Activated CD4-positive, alpha-beta T cell treated with anti-CD3 and anti-CD28 coated beads, Interleukin-2, amount 10 ng/mL, durations not matched to agents 24 days and 14 days (primary cell): ENCODE measurements around the gene UNC5B. TPM values are rescaled to one million over a fixed set of nuclear protein-coding genes. Genes with fewer than 3 reads are reported as not detected.

ENCODE experiments used
- DNase-seq: peaks from one replicate; pipeline ENCODE4 v3.0.0; 2022
- H3K27ac Mint-ChIP-seq: one replicate; pipeline ENCODE4 v1.8.0; 2022; ENCODE audit warnings: mild to moderate bottlenecking, mixed read lengths
- H3K27me3 Mint-ChIP-seq: one replicate; pipeline ENCODE4 v1.8.0; 2022; ENCODE audit warnings: mixed read lengths
- H3K36me3 Mint-ChIP-seq: one replicate; pipeline ENCODE4 v1.8.0; 2022; ENCODE audit warnings: low read depth, mild to moderate bottlenecking, mixed read lengths
- H3K4me1 Mint-ChIP-seq: one replicate; pipeline ENCODE4 v1.8.0; 2021; ENCODE audit warnings: mixed read lengths
- H3K4me3 Mint-ChIP-seq: one replicate; pipeline ENCODE4 v1.8.0; 2022; ENCODE audit warnings: mild to moderate bottlenecking, moderate library complexity, mixed read lengths
- H3K9me3 Mint-ChIP-seq: one replicate; pipeline ENCODE4 v1.8.0; 2021; ENCODE audit warnings: mixed read lengths
- intact Hi-C: fragments of 100-400 bp; cut with micrococcal nuclease; formaldehyde crosslinking; loops from one replicate; pipeline ENCODE4 v1.15.1; 2023
- total RNA-seq: library from RNA; stranded (reverse); gene quantifications from 2 replicates; pipeline ENCODE4 v1.2.3, GENCODE V29; 2022

UNC5B gene
- total RNA-seq, 1 donor from 2014 or later = 0.14 TPM

GRCh38 chr10:71303569-71303907 is 91.2 kb downstream of the UNC5B start:
- intact Hi-C loops = no loop called here

GRCh38 chr10:71304914-71305313 is 92.5 kb downstream of the UNC5B start:
- H3K27me3 Mint-ChIP-seq = peaks cover 2% of the 10 kb centered on the region

More at GRCh38 chr10:71303569-71303907, 91.2 kb downstream of the UNC5B start:
- peaks cover 4% of the 10 kb centered on the region for H3K27me3 Mint-ChIP-seq
- H3K36me3 Mint-ChIP-seq = no peaks in the 10 kb centered on the region
- no peaks in the 10 kb centered on the region for H3K9me3 Mint-ChIP-seq
- no peak overlapping the region for H3K27ac Mint-ChIP-seq
- no peak overlapping the region for H3K4me3 Mint-ChIP-seq
- no peak for DNase-seq
- H3K4me1 Mint-ChIP-seq = no peaks in the 10 kb centered on the region

GRCh38 chr10:71306979-71307378 is 94.6 kb downstream of the UNC5B start:
- DNase-seq = no peak
- Mint-ChIP-seq H3K4me1 (no peaks in the 10 kb centered on the region), H3K27me3 (peaks cover 10% of the 10 kb centered on the region), H3K9me3 (no peaks in the 10 kb centered on the region), H3K36me3 (no peaks in the 10 kb centered on the region), H3K4me3 (no peak overlapping the region), H3K27ac (no peak overlapping the region)
- intact Hi-C loops = no loop called here

More at GRCh38 chr10:71304914-71305313, 92.5 kb downstream of the UNC5B start:
- Mint-ChIP-seq H3K27ac (no peak overlapping the region), H3K9me3 (no peaks in the 10 kb centered on the region), H3K36me3 (no peaks in the 10 kb centered on the region), H3K4me3 (no peak overlapping the region), H3K4me1 (no peaks in the 10 kb centered on the region)
- intact Hi-C loops = no loop called here
- DNase-seq = no peak

- Mint-ChIP-seq H3K27ac (no peak overlapping the region), H3K27me3 (peaks cover 10% of the 10 kb centered on the region), H3K4me1 (no peaks in the 10 kb centered on the region), H3K9me3 (no peaks in the 10 kb centered on the region), H3K36me3 (no peaks in the 10 kb centered on the region), H3K4me3 (no peak overlapping the region)
- DNase-seq = no peak
- intact Hi-C loops = no loop called here
Measured at GRCh38 chr10:71307469-71308085, 95.2 kb downstream of the UNC5B start.

GRCh38 chr10:71308244-71308643 is 95.9 kb downstream of the UNC5B start:
- Mint-ChIP-seq H3K36me3 (no peaks in the 10 kb centered on the region), H3K27me3 (peaks cover 12% of the 10 kb centered on the region), H3K9me3 (no peaks in the 10 kb centered on the region), H3K4me3 (no peak overlapping the region), H3K27ac (no peak overlapping the region), H3K4me1 (no peaks in the 10 kb centered on the region)
- intact Hi-C loops = no loop called here
- DNase-seq = no peak

- Mint-ChIP-seq H3K4me3 (no peak overlapping the region), H3K4me1 (no peaks in the 10 kb centered on the region), H3K36me3 (no peaks in the 10 kb centered on the region), H3K27ac (no peak overlapping the region), H3K9me3 (no peaks in the 10 kb centered on the region), H3K27me3 (peaks cover 11% of the 10 kb centered on the region)
- intact Hi-C loops = no loop called here
- DNase-seq = no peak
Measured at GRCh38 chr10:71308985-71309384, 96.6 kb downstream of the UNC5B start.

GRCh38 chr10:71309919-71310318 is 97.5 kb downstream of the UNC5B start:
- DNase-seq = no peak
- H3K27ac Mint-ChIP-seq = no peak overlapping the region
- H3K4me3 Mint-ChIP-seq = no peak overlapping the region
- H3K36me3 Mint-ChIP-seq = no peaks in the 10 kb centered on the region
- peaks cover 11% of the 10 kb centered on the region for H3K27me3 Mint-ChIP-seq
- intact Hi-C loops = loop anchor here (5.0 kb wide), 1 partner anchor 502 kb away; no protein-coding TSS in a partner anchor
- peaks cover 6% of the 10 kb centered on the region for H3K4me1 Mint-ChIP-seq
- H3K9me3 Mint-ChIP-seq = no peaks in the 10 kb centered on the region

- intact Hi-C loops = loop anchor here (5.0 kb wide), 1 partner anchor 500 kb away; no protein-coding TSS in a partner anchor
- H3K36me3 Mint-ChIP-seq = no peaks in the 10 kb centered on the region
- no peaks in the 10 kb centered on the region for H3K9me3 Mint-ChIP-seq
- H3K27me3 Mint-ChIP-seq = peaks cover 11% of the 10 kb centered on the region
- DNase-seq = no peak
- H3K27ac Mint-ChIP-seq = no peak overlapping the region
- H3K4me3 Mint-ChIP-seq = no peak overlapping the region
- peaks cover 20% of the 10 kb centered on the region for H3K4me1 Mint-ChIP-seq
Measured at GRCh38 chr10:71312220-71312619, 99.8 kb downstream of the UNC5B start.

GRCh38 chr10:71312811-71313789 is 100.7 kb downstream of the UNC5B start:
- no peaks in the 10 kb centered on the region for H3K9me3 Mint-ChIP-seq
- no peak overlapping the region for H3K4me3 Mint-ChIP-seq
- H3K36me3 Mint-ChIP-seq = no peaks in the 10 kb centered on the region
- intact Hi-C loops = loop anchor here (5.0 kb wide), 1 partner anchor 499 kb away; no protein-coding TSS in a partner anchor
- H3K27ac Mint-ChIP-seq = no peak overlapping the region
- H3K4me1 Mint-ChIP-seq = peaks cover 23% of the 10 kb centered on the region
- no peak for DNase-seq
- peaks cover 11% of the 10 kb centered on the region for H3K27me3 Mint-ChIP-seq

- Mint-ChIP-seq H3K36me3 (no peaks in the 10 kb centered on the region), H3K4me1 (peaks cover 27% of the 10 kb centered on the region), H3K27me3 (peaks cover 11% of the 10 kb centered on the region), H3K27ac (no peak overlapping the region), H3K9me3 (no peaks in the 10 kb centered on the region), H3K4me3 (peak overlapping the region; percentile 28)
- intact Hi-C loops = loop anchor here (1.0 to 5.0 kb wide), 6 partner anchors 63 to 498 kb away; no protein-coding TSS in a partner anchor
- DNase-seq = peak; percentile 86
Measured at GRCh38 chr10:71314028-71314693, 101.8 kb downstream of the UNC5B start.

GRCh38 chr10:71314694-71315225 is 102.4 kb downstream of the UNC5B start:
- Mint-ChIP-seq H3K36me3 (no peaks in the 10 kb centered on the region), H3K9me3 (no peaks in the 10 kb centered on the region), H3K27ac (no peak overlapping the region), H3K4me1 (peaks cover 29% of the 10 kb centered on the region), H3K27me3 (peaks cover 11% of the 10 kb centered on the region), H3K4me3 (no peak overlapping the region)
- intact Hi-C loops = loop anchor here (1.0 to 5.0 kb wide), 7 partner anchors 63 to 498 kb away; partner anchors contain the start of gene VSIR
- DNase-seq = no peak

GRCh38 chr10:71316056-71316785 is 103.9 kb downstream of the UNC5B start:
- H3K27ac Mint-ChIP-seq = peak overlapping the region; percentile 41
- no peaks in the 10 kb centered on the region for H3K36me3 Mint-ChIP-seq
- no peak for DNase-seq
- intact Hi-C loops = loop anchor here (5.0 kb wide), 1 partner anchor 456 kb away; the partner anchor contains the start of gene VSIR
- H3K4me3 Mint-ChIP-seq = no peak overlapping the region
- H3K27me3 Mint-ChIP-seq = peaks cover 5% of the 10 kb centered on the region
- H3K9me3 Mint-ChIP-seq = no peaks in the 10 kb centered on the region
- H3K4me1 Mint-ChIP-seq = peaks cover 33% of the 10 kb centered on the region

- H3K4me3 Mint-ChIP-seq = peak overlapping the region; percentile 5
- H3K27me3 Mint-ChIP-seq = peaks cover 3% of the 10 kb centered on the region
- H3K36me3 Mint-ChIP-seq = no peaks in the 10 kb centered on the region
- H3K27ac Mint-ChIP-seq = peak overlapping the region; percentile 41
- H3K4me1 Mint-ChIP-seq = peaks cover 33% of the 10 kb centered on the region
- intact Hi-C loops = loop anchor here (5.0 kb wide), 1 partner anchor 456 kb away; the partner anchor contains the start of gene VSIR
- no peaks in the 10 kb centered on the region for H3K9me3 Mint-ChIP-seq
- DNase-seq = no peak
Measured at GRCh38 chr10:71316786-71317160, 104.4 kb downstream of the UNC5B start.
